ENCODE results near the gene ZNF691. TPM values are rescaled to one million over a fixed set of nuclear protein-coding genes. Genes with fewer than 3 reads are reported as not detected.
"Not testable (repeated sequence)": the region's sequence is repeated elsewhere in the genome, so short reads cannot be mapped to it uniquely, and the experiment has no call there.

Gene ZNF691
- total RNA-seq, 4 donors from 2014 or later: 4.7 to 24.1 (median 15.2) TPM

DNA sequence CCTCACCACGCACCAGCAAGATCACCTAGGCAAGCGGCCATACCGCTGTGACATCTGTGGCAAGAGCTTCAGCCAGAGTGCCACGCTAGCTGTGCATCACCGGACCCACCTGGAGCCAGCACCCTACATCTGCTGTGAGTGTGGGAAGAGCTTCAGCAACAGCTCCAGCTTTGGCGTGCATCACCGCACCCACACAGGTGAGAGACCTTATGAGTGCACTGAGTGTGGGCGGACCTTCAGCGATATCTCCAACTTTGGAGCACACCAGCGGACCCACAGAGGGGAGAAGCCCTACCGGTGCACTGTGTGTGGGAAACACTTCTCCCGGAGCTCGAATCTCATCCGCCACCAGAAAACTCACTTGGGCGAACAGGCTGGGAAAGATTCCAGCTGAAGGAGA lies 5.0 kb downstream of the ZNF691 start:
- intact Hi-C loops (cut with DNase I; ENCODE audit: low total_unique reads): no loop called here
- Histone ChIP-seq H3K27me3 (no peaks in the 10 kb centered on the region), H3K4me1 (no peaks in the 10 kb centered on the region), H3K27ac (no peak overlapping the region), H3K9me3 (no peaks in the 10 kb centered on the region), H3K4me3 (no peak overlapping the region), H3K36me3 (no peaks in the 10 kb centered on the region)
- TF ChIP-seq POLR2A (IDR thresholded peaks at IDR 0.05): no peak
- TF ChIP-seq, protein P1, sequence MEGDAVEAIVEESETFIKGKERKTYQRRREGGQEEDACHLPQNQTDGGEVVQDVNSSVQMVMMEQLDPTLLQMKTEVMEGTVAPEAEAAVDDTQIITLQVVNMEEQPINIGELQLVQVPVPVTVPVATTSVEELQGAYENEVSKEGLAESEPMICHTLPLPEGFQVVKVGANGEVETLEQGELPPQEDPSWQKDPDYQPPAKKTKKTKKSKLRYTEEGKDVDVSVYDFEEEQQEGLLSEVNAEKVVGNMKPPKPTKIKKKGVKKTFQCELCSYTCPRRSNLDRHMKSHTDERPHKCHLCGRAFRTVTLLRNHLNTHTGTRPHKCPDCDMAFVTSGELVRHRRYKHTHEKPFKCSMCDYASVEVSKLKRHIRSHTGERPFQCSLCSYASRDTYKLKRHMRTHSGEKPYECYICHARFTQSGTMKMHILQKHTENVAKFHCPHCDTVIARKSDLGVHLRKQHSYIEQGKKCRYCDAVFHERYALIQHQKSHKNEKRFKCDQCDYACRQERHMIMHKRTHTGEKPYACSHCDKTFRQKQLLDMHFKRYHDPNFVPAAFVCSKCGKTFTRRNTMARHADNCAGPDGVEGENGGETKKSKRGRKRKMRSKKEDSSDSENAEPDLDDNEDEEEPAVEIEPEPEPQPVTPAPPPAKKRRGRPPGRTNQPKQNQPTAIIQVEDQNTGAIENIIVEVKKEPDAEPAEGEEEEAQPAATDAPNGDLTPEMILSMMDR (IDR thresholded peaks at IDR 0.05): no peak
- no peak for DNase-seq

- DNase-seq: no peak
- intact Hi-C loops (cut with DNase I; ENCODE audit: low total_unique reads): no loop called here
- no peaks in the 10 kb centered on the region for H3K9me3 ChIP-seq
- TF ChIP-seq POLR2A (IDR thresholded peaks at IDR 0.05): no peak
- TF ChIP-seq, protein P1 (IDR thresholded peaks at IDR 0.05): no peak
- no peaks in the 10 kb centered on the region for H3K4me1 ChIP-seq
- H3K27ac ChIP-seq: no peak overlapping the region
- no peaks in the 10 kb centered on the region for H3K27me3 ChIP-seq
- H3K36me3 ChIP-seq: no peaks in the 10 kb centered on the region
- H3K4me3 ChIP-seq: no peak overlapping the region
Observed at GRCh38 chr1:42851960-42852607, 5.7 kb downstream of the ZNF691 start.

DNA sequence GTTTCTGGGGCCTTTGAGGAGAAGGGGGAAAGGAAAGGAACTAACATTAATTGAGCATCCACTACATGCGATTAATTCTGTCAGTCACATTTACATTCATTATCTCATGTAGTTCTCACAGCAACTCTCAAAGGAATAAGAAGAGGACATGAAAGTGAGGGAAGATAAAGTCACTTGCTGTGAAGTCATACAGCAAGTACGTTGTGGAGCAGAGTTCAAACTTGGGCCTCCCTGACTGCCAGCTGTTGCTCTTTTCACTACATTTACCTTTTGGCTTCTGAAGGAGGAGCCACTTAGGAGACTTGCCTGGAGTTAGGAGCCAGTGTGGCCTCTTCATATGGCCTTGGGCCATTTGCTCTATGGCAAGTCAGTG lies 6.2 kb downstream of the ZNF691 start:
- no peaks in the 10 kb centered on the region for H3K36me3 ChIP-seq
- no peaks in the 10 kb centered on the region for H3K4me1 ChIP-seq
- no peak overlapping the region for H3K4me3 ChIP-seq
- TF ChIP-seq POLR2A (IDR thresholded peaks at IDR 0.05): no peak
- TF ChIP-seq, protein P1 (IDR thresholded peaks at IDR 0.05): no peak
- H3K9me3 ChIP-seq: no peaks in the 10 kb centered on the region
- intact Hi-C loops (cut with DNase I; ENCODE audit: low total_unique reads): no loop called here
- no peaks in the 10 kb centered on the region for H3K27me3 ChIP-seq
- DNase-seq: no peak
- no peak overlapping the region for H3K27ac ChIP-seq

- Histone ChIP-seq H3K36me3 (no peaks in the 10 kb centered on the region), H3K9me3 (no peaks in the 10 kb centered on the region), H3K27me3 (no peaks in the 10 kb centered on the region), H3K27ac (no peak overlapping the region), H3K4me1 (no peaks in the 10 kb centered on the region), H3K4me3 (no peak overlapping the region)
- intact Hi-C loops (cut with DNase I; ENCODE audit: low total_unique reads): no loop called here
- no peak for DNase-seq
- TF ChIP-seq, protein P1 (IDR thresholded peaks at IDR 0.05): no peak
- TF ChIP-seq POLR2A (IDR thresholded peaks at IDR 0.05): no peak
Observed at GRCh38 chr1:42853116-42853884, 6.9 kb downstream of the ZNF691 start.

DNA sequence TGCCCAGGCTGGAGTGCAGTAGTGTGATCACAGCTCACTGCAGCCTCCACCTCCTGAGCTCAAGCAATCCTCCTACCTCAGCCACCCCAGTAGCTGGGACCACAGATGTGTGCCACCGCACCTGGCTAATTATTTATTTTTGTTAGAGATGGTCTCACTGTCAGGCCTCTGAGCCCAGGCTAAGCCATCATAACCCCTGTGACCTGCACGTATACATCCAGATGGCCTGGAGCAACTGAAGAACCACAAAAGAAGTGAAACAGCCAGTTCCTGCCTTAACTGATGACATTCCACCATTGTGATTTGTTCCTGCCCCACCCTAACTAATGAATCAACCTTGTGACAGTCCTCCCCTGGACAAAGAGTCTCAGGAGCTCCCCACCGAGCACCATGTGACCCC lies 10.1 kb downstream of the ZNF691 start:
- DNase-seq; H3K27ac ChIP-seq; H3K4me3 ChIP-seq; H3K27me3 ChIP-seq; intact Hi-C loops (cut with DNase I; ENCODE audit: low total_unique reads); H3K4me1 ChIP-seq; H3K36me3 ChIP-seq; H3K9me3 ChIP-seq: not testable (repeated sequence)

DNA sequence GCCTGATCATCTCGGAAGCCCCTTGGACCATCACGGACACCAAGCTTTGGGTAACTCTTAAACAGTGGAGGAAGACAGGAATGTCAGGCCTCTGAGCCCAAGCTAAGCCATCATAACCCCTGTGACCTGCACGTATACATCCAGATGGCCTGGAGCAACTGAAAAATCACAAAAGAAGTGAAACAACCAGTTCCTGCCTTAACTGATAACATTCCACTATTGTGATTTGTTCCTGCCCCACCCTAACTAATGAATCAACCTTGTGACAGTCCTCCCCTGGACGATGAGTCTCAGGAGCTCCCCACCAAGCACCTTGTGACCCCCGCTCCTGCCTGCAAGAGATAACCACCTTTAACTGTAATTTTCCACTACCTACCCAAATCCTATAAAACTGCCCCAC lies 13.0 kb downstream of the ZNF691 start:
- H3K4me3 ChIP-seq; H3K27me3 ChIP-seq; H3K27ac ChIP-seq; DNase-seq; intact Hi-C loops (cut with DNase I; ENCODE audit: low total_unique reads); H3K4me1 ChIP-seq; H3K36me3 ChIP-seq; H3K9me3 ChIP-seq: not testable (repeated sequence)

Data from uterus (tissue), 4 donors.